NB4 (cell line): ENCODE data around the gene CYB5RL.
"Not testable (repeated sequence)": the region's sequence is repeated elsewhere in the genome, so short reads cannot be mapped to it uniquely, and the experiment has no call there.

Experiments used
- POLR2A ChIP-seq: IDR thresholded peaks from 2 replicates; pipeline ENCODE4 v1.6.1; 2011; ENCODE audit warnings: mild to moderate bottlenecking; ENCODE audit not compliant: insufficient read length; ENCODE audit errors: extremely low read depth
- TF ChIP-seq, protein P1 (sequence below): IDR thresholded peaks from one replicate; pipeline ENCODE4 v1.5.1; 2012; ENCODE audit warnings: low read depth, low read length

- TF ChIP-seq POLR2A, result not testable (repeated sequence)
- TF ChIP-seq, protein P1, sequence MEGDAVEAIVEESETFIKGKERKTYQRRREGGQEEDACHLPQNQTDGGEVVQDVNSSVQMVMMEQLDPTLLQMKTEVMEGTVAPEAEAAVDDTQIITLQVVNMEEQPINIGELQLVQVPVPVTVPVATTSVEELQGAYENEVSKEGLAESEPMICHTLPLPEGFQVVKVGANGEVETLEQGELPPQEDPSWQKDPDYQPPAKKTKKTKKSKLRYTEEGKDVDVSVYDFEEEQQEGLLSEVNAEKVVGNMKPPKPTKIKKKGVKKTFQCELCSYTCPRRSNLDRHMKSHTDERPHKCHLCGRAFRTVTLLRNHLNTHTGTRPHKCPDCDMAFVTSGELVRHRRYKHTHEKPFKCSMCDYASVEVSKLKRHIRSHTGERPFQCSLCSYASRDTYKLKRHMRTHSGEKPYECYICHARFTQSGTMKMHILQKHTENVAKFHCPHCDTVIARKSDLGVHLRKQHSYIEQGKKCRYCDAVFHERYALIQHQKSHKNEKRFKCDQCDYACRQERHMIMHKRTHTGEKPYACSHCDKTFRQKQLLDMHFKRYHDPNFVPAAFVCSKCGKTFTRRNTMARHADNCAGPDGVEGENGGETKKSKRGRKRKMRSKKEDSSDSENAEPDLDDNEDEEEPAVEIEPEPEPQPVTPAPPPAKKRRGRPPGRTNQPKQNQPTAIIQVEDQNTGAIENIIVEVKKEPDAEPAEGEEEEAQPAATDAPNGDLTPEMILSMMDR, result not testable (repeated sequence)
These were observed 33.4 kb upstream of the CYB5RL start for GRCh38 chr1:54233196-54233595.
